PC-9 (cell line): ENCODE measurements around the gene ALB.

Source experiments
- CTCF ChIP-seq: fragments of 200-600 bp; sonication (generic); conservative IDR thresholded peaks from 2 replicates; pipeline ENCODE4 v1.6.1; 2017; ENCODE audit warnings: mixed run types, antibody characterized with exemption, mild to moderate bottlenecking, moderate library complexity
- EZH2 ChIP-seq: fragments of 200-600 bp; sonication (generic); IDR thresholded peaks from 2 replicates; pipeline ENCODE4 v1.8.0; 2017; ENCODE audit warnings: antibody characterized with exemption, low read depth

GRCh38 chr4:73417342-73417741 lies 13.3 kb downstream of the ALB start:
- no peak for TF ChIP-seq CTCF
- TF ChIP-seq EZH2: no peak
